ENCODE data around the gene EXOC2. TPM values are rescaled to one million over a fixed set of nuclear protein-coding genes. Genes with fewer than 3 reads are reported as not detected.

EXOC2 gene
- total RNA-seq, 1 experiment from 2014 or later = 30.5 TPM

- Histone ChIP-seq H3K27me3 (ENCODE audit: control insufficient read depth, insufficient read depth, low read length) (no peaks in the 10 kb centered on the region), H3K4me1 (ENCODE audit: control insufficient read depth, insufficient read depth, low read length) (no peaks in the 10 kb centered on the region), H3K4me3 (ENCODE audit: low read depth in 2 of 2, low read length in 2 of 2) (no peak overlapping the region), H3K36me3 (ENCODE audit: control insufficient read depth, insufficient read depth, low read length) (no peaks in the 10 kb centered on the region), H3K9me3 (ENCODE audit: control insufficient read depth, insufficient read depth, low read depth, low read length) (no peaks in the 10 kb centered on the region), H3K27ac (ENCODE audit: low read length) (no peak overlapping the region)
- DNase-seq (ENCODE audit: low read depth, low spot score) (no peak), ATAC-seq (no peak)
- POLR2A ChIA-PET = no interaction called here
- CTCF ChIA-PET = no interaction called here
- BruUV-seq (replicated peaks) = no TSS peak
- TF ChIP-seq, protein P1, sequence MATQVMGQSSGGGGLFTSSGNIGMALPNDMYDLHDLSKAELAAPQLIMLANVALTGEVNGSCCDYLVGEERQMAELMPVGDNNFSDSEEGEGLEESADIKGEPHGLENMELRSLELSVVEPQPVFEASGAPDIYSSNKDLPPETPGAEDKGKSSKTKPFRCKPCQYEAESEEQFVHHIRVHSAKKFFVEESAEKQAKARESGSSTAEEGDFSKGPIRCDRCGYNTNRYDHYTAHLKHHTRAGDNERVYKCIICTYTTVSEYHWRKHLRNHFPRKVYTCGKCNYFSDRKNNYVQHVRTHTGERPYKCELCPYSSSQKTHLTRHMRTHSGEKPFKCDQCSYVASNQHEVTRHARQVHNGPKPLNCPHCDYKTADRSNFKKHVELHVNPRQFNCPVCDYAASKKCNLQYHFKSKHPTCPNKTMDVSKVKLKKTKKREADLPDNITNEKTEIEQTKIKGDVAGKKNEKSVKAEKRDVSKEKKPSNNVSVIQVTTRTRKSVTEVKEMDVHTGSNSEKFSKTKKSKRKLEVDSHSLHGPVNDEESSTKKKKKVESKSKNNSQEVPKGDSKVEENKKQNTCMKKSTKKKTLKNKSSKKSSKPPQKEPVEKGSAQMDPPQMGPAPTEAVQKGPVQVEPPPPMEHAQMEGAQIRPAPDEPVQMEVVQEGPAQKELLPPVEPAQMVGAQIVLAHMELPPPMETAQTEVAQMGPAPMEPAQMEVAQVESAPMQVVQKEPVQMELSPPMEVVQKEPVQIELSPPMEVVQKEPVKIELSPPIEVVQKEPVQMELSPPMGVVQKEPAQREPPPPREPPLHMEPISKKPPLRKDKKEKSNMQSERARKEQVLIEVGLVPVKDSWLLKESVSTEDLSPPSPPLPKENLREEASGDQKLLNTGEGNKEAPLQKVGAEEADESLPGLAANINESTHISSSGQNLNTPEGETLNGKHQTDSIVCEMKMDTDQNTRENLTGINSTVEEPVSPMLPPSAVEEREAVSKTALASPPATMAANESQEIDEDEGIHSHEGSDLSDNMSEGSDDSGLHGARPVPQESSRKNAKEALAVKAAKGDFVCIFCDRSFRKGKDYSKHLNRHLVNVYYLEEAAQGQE (IDR thresholded peaks at IDR 0.05; ENCODE audit: insufficient read depth in 1 of 2, low read depth in 2 of 2, low read length in 1 of 2) = no peak
- TF ChIP-seq, protein P2, sequence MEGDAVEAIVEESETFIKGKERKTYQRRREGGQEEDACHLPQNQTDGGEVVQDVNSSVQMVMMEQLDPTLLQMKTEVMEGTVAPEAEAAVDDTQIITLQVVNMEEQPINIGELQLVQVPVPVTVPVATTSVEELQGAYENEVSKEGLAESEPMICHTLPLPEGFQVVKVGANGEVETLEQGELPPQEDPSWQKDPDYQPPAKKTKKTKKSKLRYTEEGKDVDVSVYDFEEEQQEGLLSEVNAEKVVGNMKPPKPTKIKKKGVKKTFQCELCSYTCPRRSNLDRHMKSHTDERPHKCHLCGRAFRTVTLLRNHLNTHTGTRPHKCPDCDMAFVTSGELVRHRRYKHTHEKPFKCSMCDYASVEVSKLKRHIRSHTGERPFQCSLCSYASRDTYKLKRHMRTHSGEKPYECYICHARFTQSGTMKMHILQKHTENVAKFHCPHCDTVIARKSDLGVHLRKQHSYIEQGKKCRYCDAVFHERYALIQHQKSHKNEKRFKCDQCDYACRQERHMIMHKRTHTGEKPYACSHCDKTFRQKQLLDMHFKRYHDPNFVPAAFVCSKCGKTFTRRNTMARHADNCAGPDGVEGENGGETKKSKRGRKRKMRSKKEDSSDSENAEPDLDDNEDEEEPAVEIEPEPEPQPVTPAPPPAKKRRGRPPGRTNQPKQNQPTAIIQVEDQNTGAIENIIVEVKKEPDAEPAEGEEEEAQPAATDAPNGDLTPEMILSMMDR (IDR thresholded peaks at IDR 0.05) = no peak
- TF ChIP-seq POLR2AphosphoS5 (IDR thresholded peaks at IDR 0.05; ENCODE audit: low read depth, low read length) = no peak
- no peak for TF ChIP-seq TCF7L2 (IDR thresholded peaks at IDR 0.05; ENCODE audit: low read depth, low read length)
- intact Hi-C loops (cut with micrococcal nuclease; ENCODE audit: unreplicated experiment) = no loop called here
- in situ Hi-C loops (cut with HindIII; ENCODE audit: low pct_unique_long_range_greater_than_20kb, low sequenced_read_pairs) = no loop called here
Observed at GRCh38 chr6:604579-604978, 88.4 kb downstream of the EXOC2 start.

DNA sequence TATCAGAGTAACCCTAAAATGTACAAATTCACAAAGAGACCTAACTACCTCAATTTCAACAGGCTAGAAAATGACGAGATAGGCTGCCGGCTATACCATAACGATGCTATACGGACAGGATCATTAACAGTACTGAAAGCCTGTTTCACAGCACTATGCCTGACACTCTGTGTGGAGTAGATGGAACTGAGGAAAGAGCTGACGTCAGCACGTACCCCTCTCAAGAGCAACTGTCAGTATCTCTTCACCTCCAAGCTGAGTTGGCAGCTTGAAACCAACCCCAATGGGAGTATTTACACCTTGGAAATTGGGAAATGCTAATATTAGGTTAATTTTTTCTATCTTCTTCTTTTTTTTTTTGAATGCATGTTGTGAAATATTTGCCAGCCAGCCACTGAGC, 89.7 kb downstream of the EXOC2 start:
- intact Hi-C loops (cut with micrococcal nuclease; ENCODE audit: unreplicated experiment) (no loop called here), in situ Hi-C loops (cut with HindIII; ENCODE audit: low pct_unique_long_range_greater_than_20kb, low sequenced_read_pairs) (no loop called here)
- ATAC-seq (no peak), DNase-seq (ENCODE audit: low read depth, low spot score) (no peak)
- H3K4me3 ChIP-seq (ENCODE audit: low read depth in 2 of 2, low read length in 2 of 2) = no peak overlapping the region
- no peaks in the 10 kb centered on the region for H3K9me3 ChIP-seq (ENCODE audit: control insufficient read depth, insufficient read depth, low read depth, low read length)
- TF ChIP-seq, protein P1 (IDR thresholded peaks at IDR 0.05; ENCODE audit: insufficient read depth in 1 of 2, low read depth in 2 of 2, low read length in 1 of 2) = no peak
- TF ChIP-seq SIN3A (IDR thresholded peaks at IDR 0.05; ENCODE audit: borderline replicate concordance, insufficient read depth, low read depth, low read length) = no peak
- no peak for TF ChIP-seq TCF7L2 (IDR thresholded peaks at IDR 0.05; ENCODE audit: low read depth, low read length)
- TF ChIP-seq, protein P2 (IDR thresholded peaks at IDR 0.05) = no peak
- TF ChIP-seq POLR2AphosphoS5 (IDR thresholded peaks at IDR 0.05; ENCODE audit: low read depth, low read length) = no peak
- POLR2A ChIA-PET = no interaction called here
- no peaks in the 10 kb centered on the region for H3K36me3 ChIP-seq (ENCODE audit: control insufficient read depth, insufficient read depth, low read length)
- H3K27ac ChIP-seq (ENCODE audit: low read length) = no peak overlapping the region
- H3K27me3 ChIP-seq (ENCODE audit: control insufficient read depth, insufficient read depth, low read length) = no peaks in the 10 kb centered on the region
- BruUV-seq (replicated peaks) = no TSS peak
- CTCF ChIA-PET = no interaction called here
- no peaks in the 10 kb centered on the region for H3K4me1 ChIP-seq (ENCODE audit: control insufficient read depth, insufficient read depth, low read length)

Measured in Panc1 (cell line).